AG04449 (cell line): ENCODE results near the gene CCDC102A.

Experiments
- CTCF ChIA-PET: fragments of 350-600 bp; formaldehyde crosslinking; extraction: SDS; loops from one replicate; lab custom pipeline; 2021; ENCODE audit warnings: antibody characterized with exemption; lab: Yijun Ruan, JAX
- POLR2A ChIA-PET: fragments of 400-600, 350-600 bp; formaldehyde crosslinking; extraction: SDS; loops from one replicate; lab custom pipeline; 2020; ENCODE audit warnings: antibody characterized with exemption, inconsistent platforms; lab: Yijun Ruan, JAX
- DNase-seq: peaks from one replicate; pipeline ENCODE4 v3.0.0-alpha.2; 2010; ENCODE audit warnings: low read depth, low spot score
- H3K4me3 ChIP-seq: 2 replicates; pipeline ENCODE4 v1.5.1; 2011; ENCODE audit warnings: low read depth, mild to moderate bottlenecking, control low read depth, low read length
- TF ChIP-seq, protein P1 (sequence below): IDR thresholded peaks from one replicate; pipeline ENCODE4 v1.5.1; 2011; ENCODE audit warnings: mild to moderate bottlenecking, moderate library complexity, low read length, control low read depth, inconsistent platforms; ENCODE audit not compliant: insufficient read depth; ENCODE audit errors: missing control alignments

Gene CCDC102A

DNA sequence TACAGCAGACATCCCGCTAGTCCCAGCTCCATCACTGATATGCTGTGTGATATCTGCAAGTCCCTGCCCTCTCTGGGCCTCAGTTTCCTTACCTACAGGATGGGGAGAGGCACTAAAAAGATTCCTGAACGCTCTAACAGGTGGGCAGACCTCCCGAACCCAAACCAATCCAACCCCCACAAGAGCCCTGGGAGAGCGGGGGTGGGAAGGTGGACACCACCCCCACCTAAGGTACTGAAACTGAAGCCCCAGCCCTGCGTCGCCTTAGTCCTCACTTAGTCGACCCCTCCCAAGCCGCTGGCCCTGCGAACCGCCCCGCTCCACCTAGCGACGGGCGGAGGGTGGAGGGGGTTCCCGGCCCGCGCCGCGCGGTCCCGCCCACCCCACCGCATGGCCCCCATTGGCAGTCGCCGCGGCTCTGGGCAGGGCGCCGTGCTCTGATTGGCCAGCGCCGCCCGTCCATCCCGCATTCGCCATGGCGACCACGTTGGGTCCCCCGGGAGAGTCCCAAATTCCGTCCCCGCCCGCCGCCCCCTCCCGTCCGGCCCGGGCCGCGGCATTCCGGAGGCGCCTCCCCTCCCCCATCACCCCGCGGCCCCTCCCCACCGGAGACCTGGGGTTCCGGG is 578 bp downstream of the CCDC102A start:
- CTCF ChIA-PET = interaction anchor here (0.8 to 2.0 kb wide), 3 partner anchors 28 to 118 kb away, joined by 3 to 6 read pairs (median 3); no protein-coding TSS in a partner anchor
- H3K4me3 ChIP-seq = peak overlapping the region; percentile 83
- TF ChIP-seq, protein P1, sequence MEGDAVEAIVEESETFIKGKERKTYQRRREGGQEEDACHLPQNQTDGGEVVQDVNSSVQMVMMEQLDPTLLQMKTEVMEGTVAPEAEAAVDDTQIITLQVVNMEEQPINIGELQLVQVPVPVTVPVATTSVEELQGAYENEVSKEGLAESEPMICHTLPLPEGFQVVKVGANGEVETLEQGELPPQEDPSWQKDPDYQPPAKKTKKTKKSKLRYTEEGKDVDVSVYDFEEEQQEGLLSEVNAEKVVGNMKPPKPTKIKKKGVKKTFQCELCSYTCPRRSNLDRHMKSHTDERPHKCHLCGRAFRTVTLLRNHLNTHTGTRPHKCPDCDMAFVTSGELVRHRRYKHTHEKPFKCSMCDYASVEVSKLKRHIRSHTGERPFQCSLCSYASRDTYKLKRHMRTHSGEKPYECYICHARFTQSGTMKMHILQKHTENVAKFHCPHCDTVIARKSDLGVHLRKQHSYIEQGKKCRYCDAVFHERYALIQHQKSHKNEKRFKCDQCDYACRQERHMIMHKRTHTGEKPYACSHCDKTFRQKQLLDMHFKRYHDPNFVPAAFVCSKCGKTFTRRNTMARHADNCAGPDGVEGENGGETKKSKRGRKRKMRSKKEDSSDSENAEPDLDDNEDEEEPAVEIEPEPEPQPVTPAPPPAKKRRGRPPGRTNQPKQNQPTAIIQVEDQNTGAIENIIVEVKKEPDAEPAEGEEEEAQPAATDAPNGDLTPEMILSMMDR = peak; percentile 38
- POLR2A ChIA-PET = no interaction called here
- DNase-seq = no peak

DNA sequence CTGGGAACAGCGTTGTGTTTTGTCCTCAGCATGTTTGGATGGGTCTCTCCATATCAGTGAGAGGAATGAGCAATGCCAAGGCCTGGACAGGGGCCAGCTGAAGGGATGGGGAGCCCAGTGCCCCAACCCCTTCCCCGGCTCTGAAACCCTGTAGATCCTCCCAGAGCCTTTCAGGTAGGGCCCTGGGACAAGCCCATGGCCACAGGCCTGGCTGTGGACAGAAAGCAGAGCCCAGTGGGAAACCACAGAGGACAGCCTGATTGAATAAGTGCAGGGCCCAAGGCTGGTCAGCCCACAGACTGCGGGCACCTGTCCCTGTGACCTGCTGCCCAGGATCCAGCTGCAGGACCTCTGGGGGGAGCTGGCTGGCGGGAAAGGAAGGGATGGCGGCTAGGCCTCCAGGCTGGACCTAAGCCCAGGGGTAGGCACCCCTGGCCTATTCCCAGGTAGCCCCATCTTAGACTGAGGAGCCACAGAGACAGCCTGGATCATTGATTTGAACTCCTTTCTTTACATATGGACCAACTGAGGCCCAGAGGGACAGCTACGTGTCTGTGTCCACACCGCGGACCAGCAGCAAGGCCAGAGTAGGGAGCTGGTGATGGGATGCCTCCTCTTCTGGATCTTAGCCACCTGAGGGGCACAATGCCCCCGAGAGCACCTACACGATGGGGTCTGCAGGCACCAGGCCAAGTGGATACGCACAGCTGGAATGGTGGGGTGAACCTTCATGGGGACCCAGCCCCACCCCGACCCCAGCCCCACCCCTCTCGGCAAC is 1.3 kb downstream of the CCDC102A start:
- DNase-seq = no peak
- H3K4me3 ChIP-seq = peak overlapping the region; percentile 83
- CTCF ChIA-PET = interaction anchor here (0.8 to 2.0 kb wide), 4 partner anchors 16 to 117 kb away, joined by 3 to 9 read pairs (median 4); no protein-coding TSS in a partner anchor
- POLR2A ChIA-PET = interaction anchor here (0.6 kb wide), 1 partner anchor 208 kb away, joined by 3 read pairs; no protein-coding TSS in a partner anchor
- TF ChIP-seq, protein P1 = no peak

DNA sequence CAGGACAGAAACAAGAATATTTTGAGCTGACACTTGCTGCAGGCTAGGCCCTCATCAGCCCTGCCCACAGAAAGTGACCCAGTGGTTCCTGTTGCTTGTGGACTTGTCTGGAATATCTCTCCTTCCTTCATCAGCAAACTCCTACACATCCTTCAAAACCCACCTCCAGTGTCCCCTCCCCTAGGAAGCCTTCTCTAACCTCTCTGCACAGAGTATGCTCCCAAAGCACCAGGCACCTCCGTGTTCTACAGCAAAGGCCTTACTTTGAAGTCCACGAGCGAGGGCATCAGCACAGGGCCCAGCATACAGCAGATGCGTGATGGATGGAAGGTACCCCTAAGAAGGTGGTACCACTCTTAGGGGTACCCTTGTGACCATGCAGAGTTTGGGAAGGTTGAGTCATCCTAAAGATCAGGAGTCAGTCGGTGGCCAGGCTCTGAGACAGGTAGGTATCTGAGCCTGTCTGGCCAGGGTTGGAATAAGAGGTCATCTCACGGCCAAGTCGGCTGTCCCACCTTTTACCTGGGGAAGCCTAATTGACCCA is 2.0 kb downstream of the CCDC102A start:
- H3K4me3 ChIP-seq = no peak overlapping the region
- DNase-seq = no peak
- ChIA-PET POLR2A (interaction anchor here (0.6 kb wide), 1 partner anchor 208 kb away, joined by 3 read pairs; no protein-coding TSS in a partner anchor), CTCF (interaction anchor here (1.5 to 2.0 kb wide), 2 partner anchors 15 to 116 kb away, joined by 6 to 9 read pairs; no protein-coding TSS in a partner anchor)
- TF ChIP-seq, protein P1 = no peak

DNA sequence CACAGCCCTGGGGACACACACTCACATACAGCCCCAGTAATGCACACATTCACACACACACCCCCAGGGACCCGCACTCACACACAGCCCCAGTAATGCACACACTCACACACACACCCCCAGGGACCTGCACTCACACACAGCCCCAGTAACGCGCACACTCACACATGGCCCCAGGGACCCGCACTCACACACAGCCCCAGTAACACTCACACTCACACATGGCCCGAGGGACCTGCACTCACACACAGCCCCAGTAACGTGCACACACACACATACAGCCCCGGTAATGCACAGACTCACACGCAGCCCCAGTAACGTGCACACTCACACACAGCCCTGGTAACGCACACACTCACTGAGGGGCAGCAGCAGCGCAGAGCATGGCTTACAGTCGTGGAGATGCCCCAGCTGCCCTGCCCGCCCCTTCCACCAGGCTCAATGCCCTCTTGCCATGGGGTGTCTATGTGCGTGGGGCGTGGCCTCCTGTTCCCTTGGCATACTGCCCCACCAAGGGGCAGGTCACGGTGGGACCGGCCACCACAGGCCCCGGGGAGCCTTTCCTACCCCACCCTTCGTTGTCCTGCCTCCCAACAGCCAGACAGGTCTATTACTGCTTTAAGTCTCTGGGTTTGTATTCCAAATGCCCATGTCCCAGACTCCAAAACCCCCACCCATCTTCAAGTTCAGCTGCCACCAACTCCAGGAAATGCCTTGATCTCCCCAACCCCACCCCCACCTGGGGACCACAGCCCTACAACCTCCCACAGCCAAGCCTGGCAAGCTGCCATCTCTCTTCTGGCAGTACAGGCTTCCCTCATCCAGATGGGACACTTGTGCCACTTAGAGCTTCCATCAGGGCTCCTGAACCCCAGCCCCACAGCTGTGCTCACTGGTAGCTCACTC is 2.7 kb downstream of the CCDC102A start:
- POLR2A ChIA-PET = no interaction called here
- no peak for DNase-seq
- H3K4me3 ChIP-seq = peak overlapping the region; percentile 10; the same call in 1 of the 2 replicates
- CTCF ChIA-PET = interaction anchor here (1.5 to 3.8 kb wide), 3 partner anchors 14 to 116 kb away, joined by 6 to 48 read pairs (median 9); no protein-coding TSS in a partner anchor
- TF ChIP-seq, protein P1 = no peak

DNA sequence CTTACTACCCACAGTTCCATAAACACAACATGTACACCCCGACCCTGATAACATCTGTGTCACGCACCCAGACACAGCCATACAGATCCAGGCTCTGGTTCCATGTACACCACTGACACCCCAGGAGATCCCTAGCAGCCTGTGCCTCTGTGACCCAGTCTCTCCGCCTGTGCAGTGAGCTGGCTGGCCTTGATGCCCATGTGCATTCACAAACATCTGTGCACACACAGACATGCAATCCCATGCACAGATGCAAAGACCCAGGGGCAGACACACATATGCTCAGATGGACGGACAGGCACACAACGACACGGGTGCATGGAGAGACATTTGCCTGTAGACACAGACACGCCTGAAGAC is 4.1 kb downstream of the CCDC102A start:
- no peak for DNase-seq
- ChIA-PET POLR2A (no interaction called here), CTCF (interaction anchor here (1.1 to 3.8 kb wide), 3 partner anchors 9 to 113 kb away, joined by 3 to 48 read pairs (median 4); no protein-coding TSS in a partner anchor)

More for the DNA sequence above, 4.1 kb downstream of the CCDC102A start:
- no peak overlapping the region for H3K4me3 ChIP-seq
- TF ChIP-seq, protein P1 = no peak
